ENCODE results near the gene AKR1B15. TPM values are rescaled to one million over a fixed set of nuclear protein-coding genes. Genes with fewer than 3 reads are reported as not detected.

Gene AKR1B15
- 0.07 TPM in 1 of 2 replicates, not detected in the other for total RNA-seq

GRCh38 chr7:134548877-134549276, at the start of gene AKR1B15:
TSS of gene AKR1B15 (plus strand) at chr7:134549110. CDS start at chr7:134564620, 15,510 bp downstream.

Other genes starting within 250 kb of the AKR1B15 start
- 17.1 and 19.8 TPM in 2 replicates for gene SLC35B4, start 232.2 kb upstream of the AKR1B15 start, total RNA-seq
- gene AKR1B1, start 90.0 kb upstream of the AKR1B15 start, total RNA-seq = 46.7 and 87.0 TPM in 2 replicates
- gene AKR1B10, start 21.5 kb upstream of the AKR1B15 start, total RNA-seq = 1.8 and 3.3 TPM in 2 replicates
- gene BPGM, start 97.7 kb downstream of the AKR1B15 start, total RNA-seq = 36.8 and 37.9 TPM in 2 replicates
- 684 and 1,071 TPM in 2 replicates for gene CALD1, start 230.5 kb downstream of the AKR1B15 start, total RNA-seq

Measured in smooth muscle cell of the pulmonary artery (primary cell).